AG04450 (cell line): ENCODE results near the gene TRPV6. TPM values are rescaled to one million over a fixed set of nuclear protein-coding genes. Genes with fewer than 3 reads are reported as not detected.

ENCODE experiments used
- CTCF ChIA-PET: fragments of 300-600, 350-600 bp; formaldehyde crosslinking; extraction: SDS; loops from one replicate; lab custom pipeline; 2022; ENCODE audit warnings: antibody characterized with exemption, inconsistent platforms; lab: Charles Lee
- POLR2A ChIA-PET: fragments of 350-600 bp; formaldehyde crosslinking; extraction: SDS; loops from one replicate; lab custom pipeline; 2021; ENCODE audit warnings: antibody characterized with exemption, inconsistent platforms; lab: Yijun Ruan, JAX
- DNase-seq: peaks from one replicate; pipeline ENCODE4 v3.0.0-alpha.2; 2011; ENCODE audit warnings: low read depth, low spot score
- H3K27ac ChIP-seq: one replicate; pipeline ENCODE4 v1.5.1; 2012; ENCODE audit warnings: low read depth, low read length, control low read depth
- H3K27me3 ChIP-seq: one replicate; pipeline ENCODE4 v1.6.0; 2012; ENCODE audit warnings: low read length; ENCODE audit not compliant: control insufficient read depth, insufficient read depth
- H3K4me3 ChIP-seq: 2 replicates; pipeline ENCODE4 v1.5.1; 2011; ENCODE audit warnings: mild to moderate bottlenecking, low read depth, low read length, control low read depth
- H3K9me3 ChIP-seq: 2 replicates; pipeline ENCODE4 v1.5.1; 2012; ENCODE audit warnings: low read length; ENCODE audit not compliant: control insufficient read depth, insufficient read depth
- CTCF ChIP-seq: IDR thresholded peaks from 2 replicates; pipeline ENCODE4 v1.5.1; 2011; ENCODE audit warnings: low read depth, low read length, control low read depth, inconsistent platforms
- polyA plus RNA-seq: library from polyadenylated mRNA; depleted of rRNA; stranded (reverse); fragments of >200 nt; gene quantifications from 2 replicates; pipeline ENCODE4 v1.2.3, GENCODE V29; 2011

TRPV6 gene
- polyA plus RNA-seq, 1 experiment = not detected

DNA sequence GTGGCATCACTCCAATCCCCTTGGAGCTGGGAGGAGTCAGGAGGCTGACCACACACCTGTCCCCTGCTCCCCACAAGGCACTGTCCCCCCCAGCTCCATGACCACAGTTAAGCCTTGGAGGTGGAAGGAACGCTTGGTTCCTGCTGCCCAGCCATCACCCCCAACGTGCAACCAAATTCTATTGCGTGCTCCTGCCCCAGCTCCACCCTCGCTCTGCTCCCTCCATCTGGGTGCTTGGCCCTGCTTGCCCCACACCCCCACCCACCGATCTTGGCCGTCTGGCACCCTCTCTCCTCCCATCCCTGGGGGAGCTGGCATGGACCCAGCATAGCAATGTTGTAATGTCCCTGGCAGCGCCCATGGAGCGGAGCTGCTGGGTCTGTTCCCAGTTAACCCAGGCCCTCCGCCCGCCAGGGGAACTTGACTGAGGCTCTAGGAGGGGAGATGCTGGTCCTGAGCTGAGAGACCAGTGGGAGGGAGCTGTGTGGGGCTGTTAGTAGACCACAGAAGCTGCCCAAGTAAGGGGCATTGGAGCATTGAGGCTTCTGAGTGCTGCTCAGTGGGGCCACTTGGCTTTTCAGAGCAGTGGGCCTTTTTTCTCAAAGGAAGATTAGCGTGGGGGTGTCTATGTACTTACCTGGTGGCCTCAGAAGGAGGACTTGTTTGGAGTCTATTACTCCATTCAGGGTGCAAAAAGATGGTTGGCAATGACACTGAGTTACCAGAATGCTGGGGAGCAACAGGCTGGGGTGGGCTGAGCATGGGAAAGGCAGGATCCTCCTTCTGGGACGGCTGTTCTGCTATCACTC lies 29.6 kb downstream of the TRPV6 start:
- ChIA-PET CTCF (no interaction called here), POLR2A (no interaction called here)
- Histone ChIP-seq H3K27me3 (peaks cover 13% of the 10 kb centered on the region), H3K27ac (no peak overlapping the region), H3K9me3 (no peaks in the 10 kb centered on the region; the same call in 1 of the 2 replicates), H3K4me3 (peak overlapping the region; percentile 72; the same call in 1 of the 2 replicates)
- TF ChIP-seq CTCF = no peak
- no peak for DNase-seq

DNA sequence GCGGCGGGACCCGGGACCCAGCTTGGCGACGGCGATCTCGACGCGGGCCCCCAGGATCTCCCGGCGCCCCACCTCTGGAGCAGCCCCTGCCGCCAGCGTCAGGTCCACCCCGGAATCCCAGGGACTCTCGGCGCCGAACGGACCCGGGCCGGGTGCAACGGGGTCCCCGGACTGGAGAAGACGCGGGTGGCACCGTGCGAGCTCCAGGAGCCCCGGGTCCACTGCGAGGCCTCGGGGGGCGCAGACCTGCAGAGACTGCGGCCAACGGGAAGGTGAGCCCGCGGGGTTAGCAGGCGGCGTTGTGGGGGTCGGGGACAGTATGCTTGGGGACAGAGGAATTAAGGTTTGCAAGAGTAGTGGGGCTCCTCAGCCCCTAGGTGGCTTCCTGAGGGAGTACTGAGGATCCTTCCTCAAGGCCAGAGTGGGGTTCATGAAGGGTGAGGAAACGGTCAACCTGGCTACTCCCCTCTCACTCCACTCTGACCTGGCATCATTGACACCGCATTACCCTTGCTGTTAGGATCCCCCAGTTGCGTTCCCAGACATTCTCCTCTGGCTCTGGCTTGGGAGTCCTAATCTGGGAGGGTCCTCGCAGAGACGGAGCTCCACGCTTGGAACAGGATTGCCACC lies 30.3 kb downstream of the TRPV6 start:
- ChIA-PET POLR2A (no interaction called here), CTCF (interaction anchor here (0.6 to 1.6 kb wide), 4 partner anchors 9 to 409 kb away, joined by 3 to 8 read pairs (median 4); no protein-coding TSS in a partner anchor)
- H3K27ac ChIP-seq = no peak overlapping the region
- peak overlapping the region; percentile 72 for H3K4me3 ChIP-seq
- no peak for DNase-seq
- TF ChIP-seq CTCF = no peak
- H3K9me3 ChIP-seq = no peaks in the 10 kb centered on the region; the same call in 1 of the 2 replicates
- H3K27me3 ChIP-seq = peaks cover 13% of the 10 kb centered on the region

DNA sequence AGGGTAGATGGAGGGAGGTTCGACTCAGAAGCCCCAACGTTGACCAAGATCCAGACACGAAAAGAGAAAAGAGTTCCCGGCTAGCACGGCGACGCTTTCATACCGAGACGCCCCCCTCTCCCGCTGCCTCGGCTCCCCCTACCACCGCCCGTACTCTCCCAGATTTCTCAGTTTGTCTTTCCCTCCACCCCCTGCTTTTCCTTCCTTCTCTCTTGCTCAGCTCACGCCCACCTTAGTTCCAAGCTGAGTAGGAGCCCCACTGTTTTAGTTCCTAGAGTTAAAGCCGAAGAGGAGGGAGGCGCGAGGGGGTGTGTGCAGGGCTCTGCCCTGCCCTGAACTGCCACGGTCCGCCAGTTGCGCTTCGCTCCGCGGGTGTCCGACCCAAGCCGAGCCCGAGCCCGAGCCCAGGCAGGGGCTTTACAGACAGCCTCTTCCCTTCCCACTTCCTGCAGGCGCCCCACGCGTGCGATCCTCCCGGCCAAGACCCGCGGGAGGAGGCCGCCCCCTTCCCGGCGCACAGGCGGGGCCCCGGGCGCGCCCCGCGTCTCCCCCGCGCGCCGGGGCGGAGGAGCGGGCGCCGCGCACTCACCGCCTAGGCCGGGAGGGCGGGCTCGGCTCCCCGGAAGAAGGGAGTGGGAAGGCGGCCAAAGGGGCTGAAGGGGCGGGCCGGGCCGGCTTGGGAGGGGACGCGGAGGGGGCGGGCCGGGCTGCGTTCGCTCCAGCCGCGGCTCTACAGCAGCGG lies 31.0 kb downstream of the TRPV6 start, which contains the start of gene EPHB6:
EPHB6 (plus strand) TSS at position 705 of the 742 bp plus-strand sequence. CDS start 8,152 bp downstream, outside the sequence.
- ChIA-PET POLR2A (no interaction called here), CTCF (interaction anchor here (0.6 to 1.6 kb wide), 8 partner anchors 10 to 410 kb away, joined by 3 to 8 read pairs (median 4); no protein-coding TSS in a partner anchor)
- Histone ChIP-seq H3K27ac (no peak within 1 kb of the TSS), H3K9me3 (no peaks in the 10 kb centered on the region; the same call in 1 of the 2 replicates), H3K27me3 (peaks cover 13% of the 10 kb centered on the region), H3K4me3 (peak within 1 kb of the TSS; percentile 72)
- TF ChIP-seq CTCF = no peak
- no peak for DNase-seq

- peak; percentile 73 for TF ChIP-seq CTCF
- H3K4me3 ChIP-seq = peak overlapping the region; percentile 72
- peak; percentile 7 for DNase-seq
- H3K9me3 ChIP-seq = no peaks in the 10 kb centered on the region; the same call in 1 of the 2 replicates
- ChIA-PET POLR2A (no interaction called here), CTCF (interaction anchor here (0.9 to 1.6 kb wide), 5 partner anchors 25 to 363 kb away, joined by 4 to 8 read pairs (median 4); no protein-coding TSS in a partner anchor)
- H3K27ac ChIP-seq = no peak overlapping the region
- peaks cover 13% of the 10 kb centered on the region for H3K27me3 ChIP-seq
Measured at GRCh38 chr7:142853739-142854371, 31.7 kb downstream of the TRPV6 start.
